Loucy (cell line): Measurements from ENCODE around the gene ADAMTS12.

Experiments
- H2AFZ ChIP-seq: fragments of 200-600 bp; sonication (generic); 2 replicates; pipeline ENCODE4 v1.6.0; 2016; ENCODE audit warnings: antibody characterized with exemption, mild to moderate bottlenecking, low read length, moderate library complexity
- H3F3A ChIP-seq: fragments of 200-600 bp; 2 replicates; pipeline ENCODE4 v1.6.0; 2016; ENCODE audit warnings: antibody characterized with exemption, low read depth, mild to moderate bottlenecking
- H3K27me3 ChIP-seq: fragments of 200-600 bp; sonication (generic); 2 replicates; pipeline ENCODE4 v1.6.1; 2014; ENCODE audit warnings: low read length, mild to moderate bottlenecking; ENCODE audit not compliant: insufficient read depth, poor library complexity, severe bottlenecking
- H3K36me3 ChIP-seq: fragments of 200-600 bp; sonication (generic); 2 replicates; pipeline ENCODE4 v1.6.1; 2016; ENCODE audit warnings: low read length; ENCODE audit not compliant: insufficient read depth
- H3K4me1 ChIP-seq: fragments of 200-600 bp; sonication (generic); 2 replicates; pipeline ENCODE4 v1.5.1; 2014; ENCODE audit warnings: low read length, mild to moderate bottlenecking; ENCODE audit not compliant: insufficient read depth, poor library complexity, severe bottlenecking
- H3K4me2 ChIP-seq: fragments of 200-600 bp; sonication (generic); 2 replicates; pipeline ENCODE4 v1.6.0; 2014; ENCODE audit warnings: antibody characterized with exemption, low read length, low read depth, mild to moderate bottlenecking; ENCODE audit not compliant: poor library complexity, severe bottlenecking
- H3K4me3 ChIP-seq: fragments of 200-600 bp; sonication (generic); 2 replicates; pipeline ENCODE4 v1.5.1; 2014; ENCODE audit warnings: low read length, mild to moderate bottlenecking, mixed read lengths; ENCODE audit not compliant: poor library complexity, severe bottlenecking
- H3K79me2 ChIP-seq: fragments of 200-600 bp; sonication (generic); 2 replicates; pipeline ENCODE4 v1.6.1; 2014; ENCODE audit warnings: low read length; ENCODE audit not compliant: insufficient read depth
- H3K9ac ChIP-seq: fragments of 200-600 bp; sonication (generic); 2 replicates; pipeline ENCODE4 v1.6.0; 2014; ENCODE audit warnings: mild to moderate bottlenecking, low read depth, low read length, moderate library complexity; ENCODE audit not compliant: poor library complexity, severe bottlenecking
- H3K9me2 ChIP-seq: fragments of 200-600 bp; sonication (generic); replicated peaks from 2 replicates; pipeline ENCODE4 v1.6.1; 2016; ENCODE audit warnings: low read depth, low read length, mixed read lengths
- H3K9me3 ChIP-seq: fragments of 200-600 bp; sonication (generic); 2 replicates; pipeline ENCODE4 v1.6.1; 2014; ENCODE audit warnings: mild to moderate bottlenecking, antibody characterized with exemption, low read length, low read depth; ENCODE audit not compliant: insufficient read depth
- H4K20me1 ChIP-seq: fragments of 200-600 bp; sonication (generic); 2 replicates; pipeline ENCODE4 v1.6.0; 2014; ENCODE audit warnings: antibody characterized with exemption, low read length, mild to moderate bottlenecking; ENCODE audit not compliant: insufficient read depth, poor library complexity, severe bottlenecking
- CTCF ChIP-seq: fragments of 200-600 bp; sonication (generic); conservative IDR thresholded peaks from 2 replicates; pipeline ENCODE4 v1.5.1; 2014; ENCODE audit warnings: mild to moderate bottlenecking, antibody characterized with exemption, low read length
- EZH2phosphoT487 ChIP-seq: fragments of 200-600 bp; IDR thresholded peaks from 2 replicates; pipeline ENCODE4 v1.6.1; 2018; ENCODE audit warnings: antibody characterized with exemption, mild to moderate bottlenecking, moderate library complexity, borderline replicate concordance

ADAMTS12 gene

GRCh38 chr5:33733225-33733624 lies 158.6 kb downstream of the ADAMTS12 start:
- Histone ChIP-seq H3K27me3 (no peaks in the 10 kb centered on the region), H4K20me1 (no peaks in the 10 kb centered on the region)

GRCh38 chr5:33726422-33727165 lies 165.2 kb downstream of the ADAMTS12 start:
- Histone ChIP-seq H3K36me3 (no peaks in the 10 kb centered on the region), H2AFZ (0 out of 2 replicates have a peak overlapping the region, but pooled peaks have one; percentile 16), H3K4me3 (no peak overlapping the region), H3K4me1 (no peaks in the 10 kb centered on the region), H3K27me3 (no peaks in the 10 kb centered on the region), H3K4me2 (no peak overlapping the region), H3K9me2 (no peaks in the 10 kb centered on the region), H4K20me1 (no peaks in the 10 kb centered on the region), H3K79me2 (no peaks in the 10 kb centered on the region), H3K9ac (no peak overlapping the region), H3K9me3 (no peaks in the 10 kb centered on the region), H3F3A (no peaks in the 10 kb centered on the region)
- no peak for TF ChIP-seq EZH2phosphoT487
- TF ChIP-seq CTCF = no peak

More at GRCh38 chr5:33733225-33733624, 158.6 kb downstream of the ADAMTS12 start:
- Histone ChIP-seq H3K9ac (no peak overlapping the region), H2AFZ (no peak overlapping the region), H3K9me3 (no peaks in the 10 kb centered on the region), H3F3A (no peaks in the 10 kb centered on the region), H3K9me2 (no peaks in the 10 kb centered on the region), H3K4me3 (no peak overlapping the region), H3K79me2 (no peaks in the 10 kb centered on the region), H3K4me2 (no peak overlapping the region), H3K4me1 (no peaks in the 10 kb centered on the region), H3K36me3 (no peaks in the 10 kb centered on the region)
- TF ChIP-seq EZH2phosphoT487 (no peak), CTCF (no peak)

- H3K9me2 ChIP-seq = no peaks in the 10 kb centered on the region
- H3K9ac ChIP-seq = no peak overlapping the region
- H2AFZ ChIP-seq = no peak overlapping the region
- H3K36me3 ChIP-seq = no peaks in the 10 kb centered on the region
- no peaks in the 10 kb centered on the region for H4K20me1 ChIP-seq
- no peaks in the 10 kb centered on the region for H3K79me2 ChIP-seq
- no peak for TF ChIP-seq EZH2phosphoT487
- TF ChIP-seq CTCF = no peak
- H3K9me3 ChIP-seq = no peaks in the 10 kb centered on the region
- H3K4me2 ChIP-seq = no peak overlapping the region
- H3F3A ChIP-seq = no peaks in the 10 kb centered on the region
- no peaks in the 10 kb centered on the region for H3K4me1 ChIP-seq
- no peaks in the 10 kb centered on the region for H3K27me3 ChIP-seq
- no peak overlapping the region for H3K4me3 ChIP-seq
These were observed 166.0 kb downstream of the ADAMTS12 start for GRCh38 chr5:33725806-33726205.
